ENCODE data around the gene FAM120A.

GRCh38 chr9:93576258-93577077 is 125.0 kb downstream of the FAM120A start, which contains the start of gene PHF2:
- TF ChIP-seq, protein P1, sequence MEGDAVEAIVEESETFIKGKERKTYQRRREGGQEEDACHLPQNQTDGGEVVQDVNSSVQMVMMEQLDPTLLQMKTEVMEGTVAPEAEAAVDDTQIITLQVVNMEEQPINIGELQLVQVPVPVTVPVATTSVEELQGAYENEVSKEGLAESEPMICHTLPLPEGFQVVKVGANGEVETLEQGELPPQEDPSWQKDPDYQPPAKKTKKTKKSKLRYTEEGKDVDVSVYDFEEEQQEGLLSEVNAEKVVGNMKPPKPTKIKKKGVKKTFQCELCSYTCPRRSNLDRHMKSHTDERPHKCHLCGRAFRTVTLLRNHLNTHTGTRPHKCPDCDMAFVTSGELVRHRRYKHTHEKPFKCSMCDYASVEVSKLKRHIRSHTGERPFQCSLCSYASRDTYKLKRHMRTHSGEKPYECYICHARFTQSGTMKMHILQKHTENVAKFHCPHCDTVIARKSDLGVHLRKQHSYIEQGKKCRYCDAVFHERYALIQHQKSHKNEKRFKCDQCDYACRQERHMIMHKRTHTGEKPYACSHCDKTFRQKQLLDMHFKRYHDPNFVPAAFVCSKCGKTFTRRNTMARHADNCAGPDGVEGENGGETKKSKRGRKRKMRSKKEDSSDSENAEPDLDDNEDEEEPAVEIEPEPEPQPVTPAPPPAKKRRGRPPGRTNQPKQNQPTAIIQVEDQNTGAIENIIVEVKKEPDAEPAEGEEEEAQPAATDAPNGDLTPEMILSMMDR (IDR thresholded peaks at IDR 0.05) = no peak
- TF ChIP-seq POLR2AphosphoS5 (IDR thresholded peaks at IDR 0.05) = no peak
- no peak for TF ChIP-seq POLR2A (IDR thresholded peaks at IDR 0.05)
- TF ChIP-seq EP300 (IDR thresholded peaks at IDR 0.05) = no peak

Measured in upper lobe of left lung (tissue), 4 donors.